SK-N-SH (cell line): Measurements from ENCODE around the gene OTUD7B. TPM values are rescaled to one million over a fixed set of nuclear protein-coding genes. Genes with fewer than 3 reads are reported as not detected.

Experiments used
- CTCF ChIA-PET: fragments of 300-600, 350-600 bp; formaldehyde crosslinking; extraction: SDS; loops from one replicate; lab custom pipeline; 2021; lab: Yijun Ruan, JAX
- POLR2A ChIA-PET: fragments of 350-600 bp; sonication (Branson Sonifier 250); formaldehyde crosslinking; extraction: SDS; loops from one replicate; lab custom pipeline; 2020; ENCODE audit warnings: antibody characterized with exemption, inconsistent platforms; lab: Yijun Ruan, JAX
- DNase-seq: peaks from one replicate; pipeline ENCODE4 v3.0.0; 2012
- H2AFZ ChIP-seq: fragments of 200-600 bp; sonication (generic); 2 replicates; pipeline ENCODE4 v1.8.1; 2016; ENCODE audit warnings: antibody characterized with exemption, mild to moderate bottlenecking, low read depth
- H3F3A ChIP-seq: fragments of 200-600 bp; sonication (generic); replicated peaks from 2 replicates; pipeline ENCODE3; 2016; ENCODE audit warnings: antibody characterized with exemption, mild to moderate bottlenecking; ENCODE audit not compliant: insufficient read depth
- H3K27ac ChIP-seq, 2 experiments: fragments of 200-500 bp in 1 of 2; fragments of 200-600 bp in 1 of 2; sonication (Bioruptor generic) in 1 of 2; sonication (generic), shearing (Covaris generic) in 1 of 2; 2 replicates each; pipeline versions ENCODE4 v1.5.1 to v1.6.1; 2014 to 2016; ENCODE audit warnings: low read depth in 2 of 2, inconsistent platforms in 1 of 2, low read length in 1 of 2, mild to moderate bottlenecking in 1 of 2, mixed read lengths in 1 of 2
- H3K27me3 ChIP-seq: fragments of 200-600 bp; sonication (generic), shearing (Covaris generic); 2 replicates; pipeline ENCODE4 v1.6.1; 2016; ENCODE audit warnings: mixed run types; ENCODE audit not compliant: insufficient read depth
- H3K36me3 ChIP-seq, 2 experiments: fragments of 200-500 bp in 1 of 2; fragments of 200-600 bp in 1 of 2; sonication (Bioruptor generic) in 1 of 2; sonication (generic) in 1 of 2; replicated peaks in 1 of 2; 2 replicates each; pipeline versions ENCODE3 to v1.5.1; 2014 to 2016; ENCODE audit warnings: low read length in 1 of 2, mild to moderate bottlenecking in 1 of 2; ENCODE audit not compliant: insufficient read depth in 2 of 2, control insufficient read depth in 1 of 2
- H3K4me1 ChIP-seq, 2 experiments: fragments of 200-500 bp in 1 of 2; fragments of 200-600 bp in 1 of 2; sonication (Bioruptor generic) in 1 of 2; sonication (generic), shearing (Covaris generic) in 1 of 2; 2 replicates each; pipeline versions ENCODE4 v1.5.1 to v1.6.1; 2014 to 2016; ENCODE audit warnings: low read depth in 1 of 2, low read length in 1 of 2, mixed run types in 1 of 2; ENCODE audit not compliant: insufficient read depth in 2 of 2, control insufficient read depth in 1 of 2
- H3K4me2 ChIP-seq: fragments of 200-600 bp; sonication (generic), shearing (Covaris generic); 2 replicates; pipeline ENCODE4 v1.6.1; 2017; ENCODE audit warnings: mixed run types
- H3K4me3 ChIP-seq, 2 experiments: fragments of 200-500 bp in 1 of 2; fragments of 200-600 bp in 1 of 2; sonication (Bioruptor generic) in 1 of 2; sonication (generic), shearing (Covaris generic) in 1 of 2; 2 replicates each; pipeline versions ENCODE4 v1.5.1 to v1.8.1; 2014 to 2016; ENCODE audit warnings: low read depth in 2 of 2, inconsistent platforms in 1 of 2, low read length in 1 of 2, mild to moderate bottlenecking in 1 of 2, mixed read lengths in 1 of 2, moderate library complexity in 1 of 2
- H3K79me2 ChIP-seq: fragments of 200-600 bp; sonication (generic); 2 replicates; pipeline ENCODE4 v1.8.1; 2017; ENCODE audit warnings: mild to moderate bottlenecking; ENCODE audit not compliant: insufficient read depth
- H3K9ac ChIP-seq: fragments of 200-600 bp; sonication (generic); 2 replicates; pipeline ENCODE4 v1.6.1; 2017; ENCODE audit warnings: mixed run types
- H3K9me2 ChIP-seq: fragments of 200-600 bp; sonication (generic); 2 replicates; pipeline ENCODE4 v1.6.1; 2017; ENCODE audit warnings: mixed run types
- H3K9me3 ChIP-seq: fragments of 200-600 bp; sonication (generic); 2 replicates; pipeline ENCODE4 v1.6.1; 2017; ENCODE audit warnings: mixed run types, mild to moderate bottlenecking, moderate library complexity
- H4K20me1 ChIP-seq: fragments of 200-600 bp; sonication (generic); 2 replicates; pipeline ENCODE4 v1.6.1; 2017; ENCODE audit warnings: mild to moderate bottlenecking, mixed run types; ENCODE audit not compliant: insufficient read depth
- CHD2 ChIP-seq: fragments of 150-350 bp; IDR thresholded peaks from 2 replicates; pipeline ENCODE4 v1.6.1; 2018; ENCODE audit warnings: low read length; ENCODE audit not compliant: partially characterized antibody
- CTCF ChIP-seq: fragments of 200-600 bp; sonication (generic); IDR thresholded peaks from 2 replicates; pipeline ENCODE4 v1.6.1; 2017; ENCODE audit warnings: antibody characterized with exemption, mild to moderate bottlenecking, moderate library complexity
- ELF1 ChIP-seq: IDR thresholded peaks from 2 replicates; pipeline ENCODE4 v1.4.0; 2012
- EP300 ChIP-seq, 2 experiments: IDR thresholded peaks; 2 replicates each; pipeline versions ENCODE4 v1.4.0 to v1.6.1; 2012; ENCODE audit warnings: borderline replicate concordance in 1 of 2, low read depth in 1 of 2, low read length in 1 of 2
- EZH2phosphoT487 ChIP-seq: fragments of 200-600 bp; sonication (generic); IDR thresholded peaks from 2 replicates; pipeline ENCODE4 v1.6.1; 2017; ENCODE audit warnings: low read depth, mixed run types, mild to moderate bottlenecking, antibody characterized with exemption, moderate library complexity, borderline replicate concordance
- FOXM1 ChIP-seq: IDR thresholded peaks from 2 replicates; pipeline ENCODE4 v1.4.0; 2012; ENCODE audit warnings: low read depth, mild to moderate bottlenecking
- GABPA ChIP-seq: IDR thresholded peaks from 2 replicates; pipeline ENCODE4 v1.4.0; 2012; ENCODE audit warnings: low read depth, mild to moderate bottlenecking
- MXI1 ChIP-seq: IDR thresholded peaks from 2 replicates; pipeline ENCODE4 v1.6.1; 2012; ENCODE audit warnings: mild to moderate bottlenecking, low read depth, low read length, improper control_type of control experiment
- NRF1 ChIP-seq: IDR thresholded peaks from 2 replicates; pipeline ENCODE4 v1.6.1; 2012; ENCODE audit warnings: low read depth, mild to moderate bottlenecking, low read length
- RAD21 ChIP-seq: IDR thresholded peaks from 2 replicates; pipeline ENCODE4 v1.6.1; 2012; ENCODE audit warnings: mild to moderate bottlenecking, low read length
- RFX5 ChIP-seq: IDR thresholded peaks from 2 replicates; pipeline ENCODE4 v1.6.1; 2012; ENCODE audit warnings: mild to moderate bottlenecking, improper control_type of control experiment, low read length
- RXRA ChIP-seq: IDR thresholded peaks from 2 replicates; pipeline ENCODE4 v1.4.0; 2012; ENCODE audit warnings: low read depth, mild to moderate bottlenecking, borderline replicate concordance
- SIN3A ChIP-seq: IDR thresholded peaks from 2 replicates; pipeline ENCODE4 v1.6.1; 2012; ENCODE audit warnings: low read depth, mild to moderate bottlenecking, low read length, moderate library complexity, borderline replicate concordance
- SMC3 ChIP-seq: IDR thresholded peaks from 2 replicates; pipeline ENCODE4 v1.6.1; 2012; ENCODE audit warnings: low read depth, low read length, improper control_type of control experiment
- TCF12 ChIP-seq: IDR thresholded peaks from 2 replicates; pipeline ENCODE4 v1.4.0; 2012
- USF1 ChIP-seq: IDR thresholded peaks from 2 replicates; pipeline ENCODE4 v1.4.0; 2012; ENCODE audit warnings: low read depth, borderline replicate concordance
- YY1 ChIP-seq: IDR thresholded peaks from 2 replicates; pipeline ENCODE4 v1.4.0; 2012; ENCODE audit warnings: low read depth, mild to moderate bottlenecking
- WGBS: methylation state at CpG from one replicate; pipeline ENCODE4 v1.1.6; 2017; ENCODE audit warnings: low lambda C conversion rate; 5-methylcytosine and 5-hydroxymethylcytosine counted together
- polyA plus RNA-seq, 3 experiments: library from polyadenylated mRNA; depleted of rRNA; stranded (reverse); fragments of >200 nt; gene quantifications; 2 replicates each; pipeline ENCODE4 v1.2.3, GENCODE V29; 2012
- TF ChIP-seq, protein P1 (sequence below): IDR thresholded peaks from 2 replicates; pipeline ENCODE4; 2012
- TF ChIP-seq, protein P2 (sequence below): IDR thresholded peaks from 2 replicates; pipeline ENCODE4 v1.4.0; 2012; ENCODE audit warnings: low read depth

OTUD7B gene
- polyA plus RNA-seq, 1 of the 3 experiments (the other 2 are of a cell fraction) = 4.2 TPM

- Histone ChIP-seq H3K36me3 (peaks cover 29 to 36% of the 10 kb centered on the region in 2 experiments), H3K4me2 (no peak overlapping the region), H3K79me2 (no peaks in the 10 kb centered on the region), H3K9me2 (no peaks in the 10 kb centered on the region), H3K27me3 (no peaks in the 10 kb centered on the region), H4K20me1 (no peaks in the 10 kb centered on the region), H2AFZ (no peak overlapping the region), H3K9ac (no peak overlapping the region), H3K27ac (peak overlapping the region in 1 of 2 experiments; percentile 53; a peak in 1 of 4 replicates), H3K4me3 (no peak overlapping the region), H3K9me3 (no peaks in the 10 kb centered on the region), H3K4me1 (peaks cover 16 to 18% of the 10 kb centered on the region in 2 experiments), H3F3A (peaks cover 42% of the 10 kb centered on the region)
- ChIA-PET CTCF (interaction anchor here (1.0 to 4.5 kb wide), 15 partner anchors 11 to 244 kb away, joined by 3 to 33 read pairs (median 6); a partner anchor contains a TSS), POLR2A (interaction anchor here (0.6 to 1.6 kb wide), 3 partner anchors 15 to 61 kb away, joined by 3 to 26 read pairs (median 8); partner anchors contain the start of gene SF3B4)
- TF ChIP-seq CHD2 = no peak
- TF ChIP-seq NRF1 = no peak
- TF ChIP-seq FOXM1 = no peak
- TF ChIP-seq GABPA = no peak
- TF ChIP-seq SIN3A = no peak
- TF ChIP-seq EZH2phosphoT487 = no peak
- TF ChIP-seq USF1 = no peak
- no peak for TF ChIP-seq TCF12
- TF ChIP-seq, protein P1, sequence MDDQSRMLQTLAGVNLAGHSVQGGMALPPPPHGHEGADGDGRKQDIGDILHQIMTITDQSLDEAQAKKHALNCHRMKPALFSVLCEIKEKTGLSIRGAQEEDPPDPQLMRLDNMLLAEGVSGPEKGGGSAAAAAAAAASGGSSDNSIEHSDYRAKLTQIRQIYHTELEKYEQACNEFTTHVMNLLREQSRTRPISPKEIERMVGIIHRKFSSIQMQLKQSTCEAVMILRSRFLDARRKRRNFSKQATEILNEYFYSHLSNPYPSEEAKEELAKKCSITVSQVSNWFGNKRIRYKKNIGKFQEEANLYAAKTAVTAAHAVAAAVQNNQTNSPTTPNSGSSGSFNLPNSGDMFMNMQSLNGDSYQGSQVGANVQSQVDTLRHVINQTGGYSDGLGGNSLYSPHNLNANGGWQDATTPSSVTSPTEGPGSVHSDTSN = no peak
- TF ChIP-seq YY1 = no peak
- TF ChIP-seq, protein P2, sequence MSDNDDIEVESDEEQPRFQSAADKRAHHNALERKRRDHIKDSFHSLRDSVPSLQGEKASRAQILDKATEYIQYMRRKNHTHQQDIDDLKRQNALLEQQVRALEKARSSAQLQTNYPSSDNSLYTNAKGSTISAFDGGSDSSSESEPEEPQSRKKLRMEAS = no peak
- no peak for TF ChIP-seq RXRA
- no peak for TF ChIP-seq MXI1
- no peak for TF ChIP-seq RFX5
- DNase-seq = no peak
- 80% methylated on average over 3 of the region's 3 CpGs for WGBS
Observed at GRCh38 chr1:149942885-149943284, 67.6 kb downstream of the OTUD7B start.

DNA sequence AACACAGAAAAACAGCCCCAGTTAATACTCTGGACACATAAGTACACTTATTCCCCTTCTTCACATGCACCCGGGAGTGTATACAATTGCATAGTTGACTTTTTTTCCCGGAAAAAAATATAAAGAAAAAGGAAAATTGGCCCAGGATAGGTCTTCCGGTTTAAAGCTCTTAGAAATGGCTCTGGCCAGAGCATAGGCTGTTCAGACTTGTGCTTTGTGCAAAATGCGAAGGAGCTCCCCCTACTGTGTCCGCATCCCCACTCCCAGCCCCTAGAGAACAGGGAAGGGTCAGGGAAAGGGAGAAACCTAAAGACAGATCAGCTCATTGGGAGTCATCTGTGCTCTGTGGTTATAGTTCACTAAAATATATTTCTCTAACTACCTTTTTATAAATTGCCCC, 68.3 kb downstream of the OTUD7B start:
- no peak overlapping the region; the same call in 1 of the 2 replicates for H3K4me2 ChIP-seq
- H3K27me3 ChIP-seq = no peaks in the 10 kb centered on the region
- H3K9me2 ChIP-seq = no peaks in the 10 kb centered on the region
- no peaks in the 10 kb centered on the region for H3K9me3 ChIP-seq
- DNase-seq = peak; percentile 82
- no peak overlapping the region for H2AFZ ChIP-seq
- H3F3A ChIP-seq = peaks cover 47% of the 10 kb centered on the region
- no peak overlapping the region for H3K4me3 ChIP-seq
- TF ChIP-seq RAD21 = peak; percentile 63
- peak; percentile 43 for TF ChIP-seq CTCF
- TF ChIP-seq SIN3A = no peak
- peak; percentile 51; the same call in 1 of the 2 replicates for TF ChIP-seq SMC3
- TF ChIP-seq EP300 (IDR thresholded peaks at IDR 0.05; ENCODE audit: borderline replicate concordance in 1 of 2, low read depth in 1 of 2, low read length in 1 of 2) = no peak
- peak; percentile 9 for TF ChIP-seq CHD2
- TF ChIP-seq, protein P1 = no peak
- TF ChIP-seq ELF1 = no peak
- peaks cover 19 to 25% of the 10 kb centered on the region in 2 experiments for H3K4me1 ChIP-seq
- ChIA-PET POLR2A (interaction anchor here (1.0 to 1.6 kb wide), 3 partner anchors 14 to 55 kb away, joined by 4 to 26 read pairs (median 8); partner anchors contain the start of gene SF3B4), CTCF (interaction anchor here (0.6 to 4.5 kb wide), 16 partner anchors 11 to 245 kb away, joined by 3 to 33 read pairs (median 5); a partner anchor contains a TSS)
- H3K27ac ChIP-seq = peak overlapping the region; percentile 4 to 53; a peak in 3 of 4 replicates
- H4K20me1 ChIP-seq = no peaks in the 10 kb centered on the region
- WGBS = 53% methylated on average over 5 of the region's 5 CpGs
- no peak overlapping the region for H3K9ac ChIP-seq
- peaks cover 22 to 32% of the 10 kb centered on the region in 2 experiments for H3K36me3 ChIP-seq
- H3K79me2 ChIP-seq = no peaks in the 10 kb centered on the region
